MM.1S (cell line): ENCODE data around the gene SNCAIP.

Source experiments
- DNase-seq: peaks from one replicate; pipeline ENCODE4 v3.0.0-alpha.2; 2015
- H2AFZ ChIP-seq: fragments of 300-600 bp; sonication (generic); 2 replicates; pipeline ENCODE4 v1.6.0; 2016; ENCODE audit warnings: antibody characterized with exemption, low read length
- H3F3A ChIP-seq: fragments of 300-600 bp; sonication (generic); 2 replicates; pipeline ENCODE4 v1.6.1; 2016; ENCODE audit warnings: mild to moderate bottlenecking, antibody characterized with exemption, low read length, moderate library complexity, mixed read lengths; ENCODE audit not compliant: insufficient read depth
- H3K27ac ChIP-seq: fragments of 300-600 bp; sonication (generic); 2 replicates; pipeline ENCODE4 v1.5.1; 2016; ENCODE audit warnings: mild to moderate bottlenecking, low read length
- H3K27me3 ChIP-seq: fragments of 300-600 bp; sonication (generic); replicated peaks from 2 replicates; pipeline ENCODE4 v1.6.0; 2016; ENCODE audit warnings: low read length; ENCODE audit not compliant: insufficient read depth
- H3K36me3 ChIP-seq: fragments of 300-600 bp; sonication (generic); replicated peaks from 2 replicates; pipeline ENCODE4 v1.6.1; 2016; ENCODE audit warnings: mild to moderate bottlenecking, low read length, mixed read lengths; ENCODE audit not compliant: insufficient read depth
- H3K4me1 ChIP-seq: fragments of 300-600 bp; sonication (generic); 2 replicates; pipeline ENCODE4 v1.6.1; 2016; ENCODE audit warnings: low read length, mixed read lengths
- H3K4me2 ChIP-seq: fragments of 300-600 bp; sonication (generic); 2 replicates; pipeline ENCODE4 v1.6.0; 2016; ENCODE audit warnings: low read depth, low read length
- H3K4me3 ChIP-seq: fragments of 300-600 bp; sonication (generic); 2 replicates; pipeline ENCODE4 v1.5.1; 2016; ENCODE audit warnings: low read length, mixed read lengths
- H3K79me2 ChIP-seq: fragments of 300-600 bp; sonication (generic); 2 replicates; pipeline ENCODE4 v1.6.1; 2016; ENCODE audit warnings: mixed run types, low read length, mixed read lengths
- H3K9ac ChIP-seq: fragments of 300-600 bp; sonication (generic); 2 replicates; pipeline ENCODE4 v1.6.1; 2016; ENCODE audit warnings: low read length, mixed read lengths
- H3K9me2 ChIP-seq: fragments of 300-600 bp; sonication (generic); replicated peaks from 2 replicates; pipeline ENCODE4 v1.6.1; 2016; ENCODE audit warnings: mild to moderate bottlenecking, low read length, mixed read lengths; ENCODE audit not compliant: insufficient read depth
- H3K9me3 ChIP-seq: fragments of 300-600 bp; sonication (generic); replicated peaks from 2 replicates; pipeline ENCODE4 v1.6.1; 2016; ENCODE audit warnings: mild to moderate bottlenecking, low read length, mixed read lengths; ENCODE audit not compliant: insufficient read depth
- H4K20me1 ChIP-seq: fragments of 300-600 bp; sonication (generic); 2 replicates; pipeline ENCODE4 v1.6.1; 2016; ENCODE audit warnings: mild to moderate bottlenecking, low read length, moderate library complexity, mixed read lengths; ENCODE audit not compliant: insufficient read depth
- CTCF ChIP-seq: fragments of 300-600 bp; sonication (generic); IDR thresholded peaks from 2 replicates; pipeline ENCODE4 v1.5.1; 2016; ENCODE audit warnings: antibody characterized with exemption, low read length, mixed read lengths
- EZH2 ChIP-seq: fragments of 300-600 bp; sonication (generic); optimal IDR thresholded peaks from 2 replicates; pipeline ENCODE3; 2017; ENCODE audit warnings: low read depth, mild to moderate bottlenecking, antibody characterized with exemption, low read length, mixed read lengths
- EZH2phosphoT487 ChIP-seq: fragments of 300-600 bp; sonication (generic); IDR thresholded peaks from 2 replicates; pipeline ENCODE4 v1.6.1; 2018; ENCODE audit warnings: antibody characterized with exemption, low read length

SNCAIP gene

GRCh38 chr5:122385808-122386207 lies 73.8 kb downstream of the SNCAIP start:
- Histone ChIP-seq H3K27ac (no peak overlapping the region), H4K20me1 (no peaks in the 10 kb centered on the region), H3K9me2 (no peaks in the 10 kb centered on the region), H3K79me2 (no peaks in the 10 kb centered on the region), H3K4me3 (no peak overlapping the region), H3F3A (no peaks in the 10 kb centered on the region), H3K27me3 (no peaks in the 10 kb centered on the region), H2AFZ (no peak overlapping the region), H3K4me2 (no peak overlapping the region), H3K4me1 (no peaks in the 10 kb centered on the region), H3K9ac (no peak overlapping the region), H3K36me3 (no peaks in the 10 kb centered on the region), H3K9me3 (no peaks in the 10 kb centered on the region)
- no peak for DNase-seq
- TF ChIP-seq EZH2 (no peak), EZH2phosphoT487 (no peak), CTCF (no peak)

GRCh38 chr5:122390154-122390553 lies 78.1 kb downstream of the SNCAIP start:
- no peak overlapping the region for H3K9ac ChIP-seq
- no peaks in the 10 kb centered on the region for H3K9me3 ChIP-seq
- DNase-seq: no peak
- H3K4me2 ChIP-seq: no peak overlapping the region
- no peaks in the 10 kb centered on the region for H3K27me3 ChIP-seq
- no peak for TF ChIP-seq EZH2
- no peak for TF ChIP-seq CTCF
- no peak for TF ChIP-seq EZH2phosphoT487
- no peak overlapping the region for H2AFZ ChIP-seq
- no peaks in the 10 kb centered on the region for H3K4me1 ChIP-seq
- no peak overlapping the region for H3K27ac ChIP-seq
- no peak overlapping the region for H3K4me3 ChIP-seq
- H3F3A ChIP-seq: no peaks in the 10 kb centered on the region
- no peaks in the 10 kb centered on the region for H3K9me2 ChIP-seq
- no peaks in the 10 kb centered on the region for H3K36me3 ChIP-seq
- H4K20me1 ChIP-seq: no peaks in the 10 kb centered on the region
- H3K79me2 ChIP-seq: no peaks in the 10 kb centered on the region

GRCh38 chr5:122390694-122391093 lies 78.7 kb downstream of the SNCAIP start:
- no peak for DNase-seq
- no peak overlapping the region for H3K27ac ChIP-seq
- no peaks in the 10 kb centered on the region for H3K27me3 ChIP-seq
- H3K4me2 ChIP-seq: no peak overlapping the region
- TF ChIP-seq EZH2: no peak
- no peak for TF ChIP-seq CTCF
- no peak for TF ChIP-seq EZH2phosphoT487
- no peaks in the 10 kb centered on the region for H3F3A ChIP-seq
- no peak overlapping the region for H2AFZ ChIP-seq
- no peaks in the 10 kb centered on the region for H4K20me1 ChIP-seq
- no peaks in the 10 kb centered on the region for H3K4me1 ChIP-seq
- no peaks in the 10 kb centered on the region for H3K9me2 ChIP-seq
- no peaks in the 10 kb centered on the region for H3K79me2 ChIP-seq
- H3K9ac ChIP-seq: no peak overlapping the region
- no peaks in the 10 kb centered on the region for H3K9me3 ChIP-seq
- H3K36me3 ChIP-seq: no peaks in the 10 kb centered on the region
- no peak overlapping the region for H3K4me3 ChIP-seq
